Stimulated activated naive B cell treated with anti-CD40 and anti-IgM and Interleukin-4, amounts not matched to agents 10 μg/mL and 1 μg/mL and 100 μg/mL, for 72 hours (primary cell): Measurements from ENCODE around the gene EPS8.

Experiments used
- ATAC-seq, 2 donors: fragments of 150-1000 bp; cut with Tn5 transposase; replicated peaks; 2 replicates each; pipeline ENCODE4 v1.10.0; 2021; ENCODE audit warnings: moderate library complexity in 1 of 2
- DNase-seq: peaks from one replicate; pipeline ENCODE4 v3.0.0; 2021
- H3K27ac Mint-ChIP-seq: one replicate; pipeline ENCODE4 v1.8.0; 2022; ENCODE audit warnings: mild to moderate bottlenecking, mixed read lengths
- H3K27me3 Mint-ChIP-seq, 2 donors: one replicate each; pipeline ENCODE4 v1.8.0; 2022; ENCODE audit warnings: mixed read lengths in 2 of 2
- H3K36me3 Mint-ChIP-seq, 2 donors: one replicate each; pipeline ENCODE4 v1.8.0; 2022; ENCODE audit warnings: mixed read lengths in 2 of 2, mild to moderate bottlenecking in 1 of 2
- H3K4me1 Mint-ChIP-seq, 2 donors: one replicate each; pipeline ENCODE4 v1.8.0; 2022; ENCODE audit warnings: mixed read lengths in 2 of 2, mild to moderate bottlenecking in 1 of 2
- H3K4me3 Mint-ChIP-seq, 2 donors: one replicate each; pipeline ENCODE4 v1.8.0; 2022; ENCODE audit warnings: mild to moderate bottlenecking in 2 of 2, mixed read lengths in 2 of 2, moderate library complexity in 1 of 2
- H3K9me3 Mint-ChIP-seq, 2 donors: one replicate each; pipeline ENCODE4 v1.8.0; 2022; ENCODE audit warnings: mixed read lengths in 2 of 2, mild to moderate bottlenecking in 1 of 2

The EPS8 gene

GRCh38 chr12:15689751-15690191 is 99.4 kb downstream of the EPS8 start:
- ATAC-seq (no peak), DNase-seq (no peak)
- Mint-ChIP-seq H3K36me3 (no peaks in the 10 kb centered on the region), H3K4me3 (no peak overlapping the region), H3K27ac (no peak overlapping the region), H3K4me1 (no peaks in the 10 kb centered on the region), H3K9me3 (peaks cover 0 to 2% of the 10 kb centered on the region in 2 donors), H3K27me3 (peaks cover 0 to 6% of the 10 kb centered on the region in 2 donors)

GRCh38 chr12:15688838-15689625 is 100.2 kb downstream of the EPS8 start:
- ATAC-seq (no peak), DNase-seq (no peak)
- Mint-ChIP-seq H3K9me3 (peaks cover 0 to 2% of the 10 kb centered on the region in 2 donors), H3K27me3 (peaks cover 0 to 8% of the 10 kb centered on the region in 2 donors), H3K4me3 (no peak overlapping the region), H3K27ac (no peak overlapping the region), H3K36me3 (no peaks in the 10 kb centered on the region), H3K4me1 (no peaks in the 10 kb centered on the region)

- H3K27me3 Mint-ChIP-seq, result peaks cover 0 to 8% of the 10 kb centered on the region in 2 donors
- ATAC-seq, result no peak
- no peak overlapping the region for H3K4me3 Mint-ChIP-seq
- no peak overlapping the region for H3K27ac Mint-ChIP-seq
- H3K9me3 Mint-ChIP-seq, result no peaks in the 10 kb centered on the region
- H3K4me1 Mint-ChIP-seq, result no peaks in the 10 kb centered on the region
- no peak for DNase-seq
- no peaks in the 10 kb centered on the region for H3K36me3 Mint-ChIP-seq
Measured at GRCh38 chr12:15688202-15688736, 100.9 kb downstream of the EPS8 start.

GRCh38 chr12:15687583-15687982 is 101.6 kb downstream of the EPS8 start:
- DNase-seq (no peak), ATAC-seq (no peak)
- H3K4me3 Mint-ChIP-seq, result no peak overlapping the region
- no peaks in the 10 kb centered on the region for H3K4me1 Mint-ChIP-seq
- H3K36me3 Mint-ChIP-seq, result no peaks in the 10 kb centered on the region
- H3K27ac Mint-ChIP-seq, result no peak overlapping the region
- no peaks in the 10 kb centered on the region for H3K9me3 Mint-ChIP-seq
- peaks cover 0 to 8% of the 10 kb centered on the region in 2 donors for H3K27me3 Mint-ChIP-seq

- Mint-ChIP-seq H3K9me3 (no peaks in the 10 kb centered on the region), H3K4me1 (no peaks in the 10 kb centered on the region), H3K27ac (no peak overlapping the region), H3K36me3 (no peaks in the 10 kb centered on the region), H3K4me3 (no peak overlapping the region), H3K27me3 (peaks cover 0 to 12% of the 10 kb centered on the region in 2 donors)
- no peak for DNase-seq
- ATAC-seq, result no peak
Measured at GRCh38 chr12:15684896-15685658, 104.1 kb downstream of the EPS8 start.

GRCh38 chr12:15682826-15683225 is 106.4 kb downstream of the EPS8 start:
- no peaks in the 10 kb centered on the region for H3K4me1 Mint-ChIP-seq
- no peak overlapping the region for H3K27ac Mint-ChIP-seq
- no peaks in the 10 kb centered on the region for H3K36me3 Mint-ChIP-seq
- no peaks in the 10 kb centered on the region for H3K9me3 Mint-ChIP-seq
- DNase-seq (no peak), ATAC-seq (no peak)
- H3K4me3 Mint-ChIP-seq, result no peak overlapping the region
- peaks cover 0 to 12% of the 10 kb centered on the region in 2 donors for H3K27me3 Mint-ChIP-seq

GRCh38 chr12:15679151-15679550 is 110.0 kb downstream of the EPS8 start:
- no peaks in the 10 kb centered on the region for H3K9me3 Mint-ChIP-seq
- ATAC-seq (no peak), DNase-seq (no peak)
- H3K36me3 Mint-ChIP-seq, result no peaks in the 10 kb centered on the region
- H3K27ac Mint-ChIP-seq, result no peak overlapping the region
- H3K27me3 Mint-ChIP-seq, result peaks cover 0 to 4% of the 10 kb centered on the region in 2 donors
- no peaks in the 10 kb centered on the region for H3K4me1 Mint-ChIP-seq
- H3K4me3 Mint-ChIP-seq, result no peak overlapping the region

GRCh38 chr12:15677726-15678201 is 111.4 kb downstream of the EPS8 start:
- H3K27ac Mint-ChIP-seq, result no peak overlapping the region
- H3K4me1 Mint-ChIP-seq, result no peaks in the 10 kb centered on the region
- H3K9me3 Mint-ChIP-seq, result no peaks in the 10 kb centered on the region
- no peak overlapping the region for H3K4me3 Mint-ChIP-seq
- DNase-seq (no peak), ATAC-seq (no peak)
- H3K36me3 Mint-ChIP-seq, result no peaks in the 10 kb centered on the region
- peaks cover 0 to 4% of the 10 kb centered on the region in 2 donors for H3K27me3 Mint-ChIP-seq

- Mint-ChIP-seq H3K9me3 (no peaks in the 10 kb centered on the region), H3K27ac (no peak overlapping the region), H3K4me3 (no peak overlapping the region), H3K4me1 (no peaks in the 10 kb centered on the region), H3K36me3 (no peaks in the 10 kb centered on the region), H3K27me3 (peaks cover 0 to 4% of the 10 kb centered on the region in 2 donors)
- no peak for ATAC-seq
- no peak for DNase-seq
Measured at GRCh38 chr12:15677228-15677627, 112.0 kb downstream of the EPS8 start.

GRCh38 chr12:15672671-15673270 is 116.4 kb downstream of the EPS8 start:
- DNase-seq (no peak), ATAC-seq (no peak)
- H3K4me1 Mint-ChIP-seq, result no peaks in the 10 kb centered on the region
- no peaks in the 10 kb centered on the region for H3K36me3 Mint-ChIP-seq
- no peaks in the 10 kb centered on the region for H3K9me3 Mint-ChIP-seq
- no peaks in the 10 kb centered on the region for H3K27me3 Mint-ChIP-seq
- no peak overlapping the region for H3K4me3 Mint-ChIP-seq
- no peak overlapping the region for H3K27ac Mint-ChIP-seq

- H3K4me3 Mint-ChIP-seq, result no peak overlapping the region
- no peaks in the 10 kb centered on the region for H3K36me3 Mint-ChIP-seq
- H3K27me3 Mint-ChIP-seq, result no peaks in the 10 kb centered on the region
- H3K4me1 Mint-ChIP-seq, result no peaks in the 10 kb centered on the region
- ATAC-seq, result no peak
- no peaks in the 10 kb centered on the region for H3K9me3 Mint-ChIP-seq
- DNase-seq, result no peak
- no peak overlapping the region for H3K27ac Mint-ChIP-seq
Measured at GRCh38 chr12:15670756-15671155, 118.4 kb downstream of the EPS8 start.

- Mint-ChIP-seq H3K4me1 (no peaks in the 10 kb centered on the region), H3K4me3 (no peak overlapping the region), H3K36me3 (no peaks in the 10 kb centered on the region), H3K9me3 (no peaks in the 10 kb centered on the region), H3K27ac (no peak overlapping the region), H3K27me3 (no peaks in the 10 kb centered on the region)
- ATAC-seq (no peak), DNase-seq (no peak)
Measured at GRCh38 chr12:15669256-15669948, 119.8 kb downstream of the EPS8 start.

- Mint-ChIP-seq H3K4me3 (no peak overlapping the region), H3K4me1 (no peaks in the 10 kb centered on the region), H3K36me3 (no peaks in the 10 kb centered on the region), H3K9me3 (no peaks in the 10 kb centered on the region), H3K27me3 (no peaks in the 10 kb centered on the region), H3K27ac (no peak overlapping the region)
- ATAC-seq (no peak), DNase-seq (no peak)
Measured at GRCh38 chr12:15664491-15664890, 124.7 kb downstream of the EPS8 start.
